ENCODE measurements around the gene ATP1A4. TPM values are rescaled to one million over a fixed set of nuclear protein-coding genes. Genes with fewer than 3 reads are reported as not detected.
A peak's percentile ranks its signal among the peaks of the same experiment; 100 is the strongest.

The ATP1A4 gene
- total RNA-seq, 4 donors from 2014 or later: 1.5 TPM; not detected in 3

- H3K4me3 ChIP-seq: no peak overlapping the region
- H3K27me3 ChIP-seq: no peaks in the 10 kb centered on the region
- intact Hi-C loops (cut with DNase I; ENCODE audit: low total_unique reads): no loop called here
- no peaks in the 10 kb centered on the region for H3K4me1 ChIP-seq
- no peak for DNase-seq
- no peaks in the 10 kb centered on the region for H3K9me3 ChIP-seq
- H3K36me3 ChIP-seq: no peaks in the 10 kb centered on the region
- no peak for TF ChIP-seq POLR2A (IDR thresholded peaks at IDR 0.05)
- no peak for TF ChIP-seq CTCF (IDR thresholded peaks at IDR 0.05)
- H3K27ac ChIP-seq: no peak overlapping the region
These were observed 38.0 kb upstream of the ATP1A4 start for GRCh38 chr1:160113407-160113806.

- Histone ChIP-seq H3K36me3 (no peaks in the 10 kb centered on the region), H3K4me1 (no peaks in the 10 kb centered on the region), H3K27me3 (no peaks in the 10 kb centered on the region), H3K27ac (no peak overlapping the region), H3K4me3 (no peak overlapping the region), H3K9me3 (no peaks in the 10 kb centered on the region)
- intact Hi-C loops (cut with DNase I; ENCODE audit: low total_unique reads): no loop called here
- DNase-seq: no peak
- TF ChIP-seq POLR2A (IDR thresholded peaks at IDR 0.05) (no peak), CTCF (IDR thresholded peaks at IDR 0.05) (no peak)
These were observed 37.3 kb upstream of the ATP1A4 start for GRCh38 chr1:160114085-160114484.

DNA sequence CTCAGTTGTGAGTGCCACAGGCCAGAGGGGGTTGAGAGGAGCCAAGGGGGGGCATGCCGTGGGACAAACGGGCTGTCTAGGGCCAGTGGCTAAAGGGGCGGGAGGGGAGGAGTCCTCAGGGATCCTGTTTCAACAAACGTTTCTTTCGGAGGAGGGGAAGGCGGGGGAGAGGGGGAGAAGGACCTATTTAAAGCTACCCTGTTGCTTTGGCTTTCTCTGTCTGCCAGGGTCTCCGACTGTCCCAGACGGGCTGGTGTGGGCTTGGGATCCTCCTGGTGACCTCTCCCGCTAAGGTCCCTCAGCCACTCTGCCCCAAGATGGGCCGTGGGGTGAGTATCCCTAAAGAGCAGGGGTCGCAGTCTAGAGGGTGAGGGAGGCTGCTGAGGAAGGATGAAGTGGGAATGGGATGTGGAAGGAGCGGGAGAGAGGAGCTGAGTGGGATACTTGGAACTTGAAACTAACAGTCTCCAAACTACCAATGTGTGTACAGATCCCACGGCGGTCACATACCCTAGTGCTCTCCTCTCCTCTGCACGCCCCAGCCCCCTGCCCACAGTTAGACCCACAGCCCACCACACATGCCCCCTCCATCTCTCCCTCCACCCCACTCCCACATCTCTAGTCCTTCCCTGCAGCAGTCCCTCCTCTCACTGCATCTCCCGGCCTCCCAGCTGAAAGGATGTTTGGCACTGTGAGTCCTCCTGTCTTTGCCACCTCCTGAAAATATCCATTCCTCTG lies 35.7 kb upstream of the ATP1A4 start, which contains the start of gene ATP1A2:
Gene ATP1A2, plus strand, starts transcription at position 215 of the 738 bp plus-strand sequence. Its CDS starts 103 bp downstream, at position 318.
- Histone ChIP-seq H3K27ac (peak within 1 kb of the TSS in 1 of 2 donors; percentile 5), H3K36me3 (no peaks in the 10 kb centered on the region), H3K27me3 (no peaks in the 10 kb centered on the region), H3K4me3 (peak within 1 kb of the TSS in 1 of 2 donors; percentile 17), H3K9me3 (no peaks in the 10 kb centered on the region), H3K4me1 (no peaks in the 10 kb centered on the region)
- no peak for DNase-seq
- no peak for TF ChIP-seq CTCF (IDR thresholded peaks at IDR 0.05)
- TF ChIP-seq POLR2A (IDR thresholded peaks at IDR 0.05): no peak
- intact Hi-C loops (cut with DNase I; ENCODE audit: low total_unique reads): no loop called here

DNA sequence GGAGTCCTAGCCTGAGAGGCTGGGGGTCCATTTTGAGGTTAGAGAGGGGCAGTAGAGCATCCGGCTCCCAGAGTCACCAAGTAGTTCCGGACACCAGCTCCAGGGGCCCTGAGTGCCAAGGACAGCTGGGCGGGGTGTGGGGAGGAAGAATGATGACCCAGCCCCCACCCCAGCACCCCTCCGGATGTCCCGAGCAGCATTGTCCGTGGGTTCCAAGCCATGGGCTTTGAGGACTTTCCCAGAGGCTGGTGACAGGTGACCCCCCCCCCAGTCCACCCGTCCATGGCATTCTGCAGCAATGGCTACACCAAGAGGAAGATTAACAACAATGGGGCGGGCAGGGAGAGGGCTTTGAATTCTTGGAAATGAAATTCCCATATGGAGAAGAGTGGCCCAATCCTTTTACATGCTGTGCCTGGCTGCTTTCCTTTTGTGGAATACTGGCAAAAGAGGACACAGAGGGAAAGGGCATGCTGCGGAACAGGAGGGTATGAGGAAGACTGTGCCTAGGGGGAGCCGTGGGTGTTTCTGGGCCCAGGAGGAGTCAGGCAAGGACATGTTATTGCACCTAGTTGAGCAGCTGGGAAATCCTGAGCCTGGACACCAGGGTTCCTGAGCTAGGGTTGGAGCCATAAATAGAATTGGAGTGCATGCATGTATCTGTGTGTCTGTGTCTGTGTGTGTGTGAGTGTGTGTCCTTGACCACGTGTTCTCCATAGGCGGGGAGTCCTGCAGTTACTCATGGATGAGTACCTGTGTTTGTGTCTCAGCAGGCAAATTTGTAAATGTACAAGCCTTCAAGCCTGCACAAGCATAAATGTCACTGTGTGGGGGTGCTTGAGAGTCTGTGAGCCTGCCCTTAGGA lies 34.9 kb upstream of the ATP1A4 start:
- intact Hi-C loops (cut with DNase I; ENCODE audit: low total_unique reads): no loop called here

More for the DNA sequence above, 34.9 kb upstream of the ATP1A4 start:
- H3K27me3 ChIP-seq: no peaks in the 10 kb centered on the region
- no peak for DNase-seq
- H3K4me3 ChIP-seq: peak overlapping the region in 1 of 2 donors; percentile 17
- H3K36me3 ChIP-seq: no peaks in the 10 kb centered on the region
- peak overlapping the region in 1 of 2 donors; percentile 5 for H3K27ac ChIP-seq
- TF ChIP-seq CTCF (IDR thresholded peaks at IDR 0.05): no peak
- no peak for TF ChIP-seq POLR2A (IDR thresholded peaks at IDR 0.05)
- H3K4me1 ChIP-seq: no peaks in the 10 kb centered on the region
- H3K9me3 ChIP-seq: no peaks in the 10 kb centered on the region

All from uterus (tissue), 4 donors.